Measurements from ENCODE around the gene ZNF385A.

ZNF385A gene

GRCh38 chr12:54392485-54393206, 8.1 kb upstream of the ZNF385A start:
- no peak overlapping the region for H3K4me3 ChIP-seq (ENCODE audit: low read length)
- no peak for TF ChIP-seq ZNF274 (IDR thresholded peaks at IDR 0.05; ENCODE audit: low read depth, low read length)

GRCh38 chr12:54390668-54391551, 6.4 kb upstream of the ZNF385A start:
- TF ChIP-seq ZNF274 (IDR thresholded peaks at IDR 0.05; ENCODE audit: low read depth, low read length) = no peak
- H3K4me3 ChIP-seq (ENCODE audit: low read length) = peak overlapping the region; percentile 67

- no peak for TF ChIP-seq ZNF274 (IDR thresholded peaks at IDR 0.05; ENCODE audit: low read depth, low read length)
- no peak overlapping the region for H3K4me3 ChIP-seq (ENCODE audit: low read length)
These were observed 5.7 kb upstream of the ZNF385A start for GRCh38 chr12:54390176-54390667.

- H3K4me3 ChIP-seq (ENCODE audit: low read length) = no peak overlapping the region
- no peak for TF ChIP-seq ZNF274 (IDR thresholded peaks at IDR 0.05; ENCODE audit: low read depth, low read length)
These were observed 5.2 kb upstream of the ZNF385A start for GRCh38 chr12:54389607-54390175.

GRCh38 chr12:54389134-54389508, 4.6 kb upstream of the ZNF385A start:
- TF ChIP-seq ZNF274 (IDR thresholded peaks at IDR 0.05; ENCODE audit: low read depth, low read length) = no peak
- H3K4me3 ChIP-seq (ENCODE audit: low read length) = no peak overlapping the region

- H3K4me3 ChIP-seq (ENCODE audit: low read length) = no peak overlapping the region
- TF ChIP-seq ZNF274 (IDR thresholded peaks at IDR 0.05; ENCODE audit: low read depth, low read length) = no peak
These were observed 4.0 kb upstream of the ZNF385A start for GRCh38 chr12:54388237-54389133.

GRCh38 chr12:54387114-54387467, 2.6 kb upstream of the ZNF385A start:
- TF ChIP-seq ZNF274 (IDR thresholded peaks at IDR 0.05; ENCODE audit: low read depth, low read length) = no peak
- H3K4me3 ChIP-seq (ENCODE audit: low read length) = no peak overlapping the region

- TF ChIP-seq ZNF274 (IDR thresholded peaks at IDR 0.05; ENCODE audit: low read depth, low read length) = no peak
These were observed 2.0 kb upstream of the ZNF385A start for GRCh38 chr12:54386403-54387113.

GRCh38 chr12:54385251-54385914, 850 bp upstream of the ZNF385A start:
- H3K4me3 ChIP-seq (ENCODE audit: low read length) = no peak overlapping the region; the same call in 1 of the 2 replicates
- no peak for TF ChIP-seq ZNF274 (IDR thresholded peaks at IDR 0.05; ENCODE audit: low read depth, low read length)

More at GRCh38 chr12:54386403-54387113, 2.0 kb upstream of the ZNF385A start:
- H3K4me3 ChIP-seq (ENCODE audit: low read length) = no peak overlapping the region

- H3K4me3 ChIP-seq (ENCODE audit: low read length) = no peak overlapping the region
- no peak for TF ChIP-seq ZNF274 (IDR thresholded peaks at IDR 0.05; ENCODE audit: low read depth, low read length)
These were observed 1.4 kb downstream of the ZNF385A start for GRCh38 chr12:54383041-54383609.

- no peak for TF ChIP-seq ZNF274 (IDR thresholded peaks at IDR 0.05; ENCODE audit: low read depth, low read length)
- H3K4me3 ChIP-seq (ENCODE audit: low read length) = no peak overlapping the region
These were observed 3.4 kb downstream of the ZNF385A start for GRCh38 chr12:54381136-54381535.

All from GM08714 (cell line).